Measurements from ENCODE around the gene AMACR.
A peak's percentile ranks its signal among the peaks of the same experiment; 100 is the strongest.

AMACR gene

GRCh38 chr5:34007621-34008600 lies at the start of gene AMACR:
Gene AMACR (minus strand): TSS chr5:34008050. CDS start chr5:34008019, 31 bp downstream.
- DNase-seq (ENCODE audit: low read depth in 1 of 2, low spot score in 1 of 2): peak; percentile 90 to 92
- TF ChIP-seq JUND (IDR thresholded peaks at IDR 0.05; ENCODE audit: low read depth): no peak
- in situ Hi-C loops (cut with HindIII; ENCODE audit: low pct_unique_long_range_greater_than_20kb, low sequenced_read_pairs): no loop called here

DNA sequence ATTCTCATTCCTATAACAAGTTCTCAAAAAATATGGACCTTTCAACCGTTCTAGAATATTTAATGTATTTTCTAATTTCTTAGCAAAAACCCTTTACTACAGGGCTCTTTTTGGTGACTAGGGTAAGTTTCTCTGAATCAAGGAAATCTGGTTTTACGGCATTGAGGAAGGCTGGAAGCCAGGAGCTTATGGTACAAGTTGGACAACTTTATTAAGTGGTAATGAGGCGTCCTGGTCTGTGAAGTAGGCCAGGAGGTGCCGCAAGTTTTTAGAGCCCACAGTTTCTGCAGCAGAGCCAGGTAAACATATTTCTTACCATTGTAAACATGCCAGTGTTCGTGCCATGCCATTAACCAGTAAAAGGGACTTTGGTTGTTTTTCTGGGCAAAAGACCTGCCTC lies 49.7 kb upstream of the AMACR start:
- TF ChIP-seq JUND (IDR thresholded peaks at IDR 0.05; ENCODE audit: low read depth): no peak
- DNase-seq (ENCODE audit: low read depth in 1 of 2, low spot score in 1 of 2): peak in 1 of 2 experiments; percentile 57
- in situ Hi-C loops (cut with HindIII; ENCODE audit: low pct_unique_long_range_greater_than_20kb, low sequenced_read_pairs): no loop called here

GRCh38 chr5:34057118-34057517 lies 49.3 kb upstream of the AMACR start:
- no peak for TF ChIP-seq JUND (IDR thresholded peaks at IDR 0.05; ENCODE audit: low read depth)
- in situ Hi-C loops (cut with HindIII; ENCODE audit: low pct_unique_long_range_greater_than_20kb, low sequenced_read_pairs): no loop called here
- no peak for DNase-seq (ENCODE audit: low read depth in 1 of 2, low spot score in 1 of 2)

DNA sequence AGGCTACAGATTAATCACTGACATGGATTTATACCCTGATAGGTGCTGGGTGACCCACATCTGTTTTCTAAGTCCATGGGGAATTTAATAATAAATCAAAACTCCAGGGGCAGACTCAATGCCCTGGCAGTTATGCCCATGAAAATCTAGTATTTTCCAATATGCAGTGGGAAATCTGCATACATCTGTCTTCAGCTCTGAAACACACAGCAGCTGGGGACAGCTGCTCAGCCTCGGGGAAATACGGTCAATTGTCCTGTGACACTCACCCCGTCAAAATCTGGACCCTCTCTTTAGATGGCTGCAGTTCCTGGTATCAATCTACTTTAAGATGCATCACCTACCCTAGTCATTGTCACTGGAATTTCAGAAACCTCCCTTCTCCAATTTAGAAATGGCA lies 47.8 kb upstream of the AMACR start:
- TF ChIP-seq JUND (IDR thresholded peaks at IDR 0.05; ENCODE audit: low read depth): no peak
- in situ Hi-C loops (cut with HindIII; ENCODE audit: low pct_unique_long_range_greater_than_20kb, low sequenced_read_pairs): no loop called here
- DNase-seq (ENCODE audit: low read depth in 1 of 2, low spot score in 1 of 2): no peak

GRCh38 chr5:34054400-34054729 lies 46.5 kb upstream of the AMACR start:
- TF ChIP-seq JUND (IDR thresholded peaks at IDR 0.05; ENCODE audit: low read depth): no peak
- DNase-seq (ENCODE audit: low read depth in 1 of 2, low spot score in 1 of 2): no peak
- in situ Hi-C loops (cut with HindIII; ENCODE audit: low pct_unique_long_range_greater_than_20kb, low sequenced_read_pairs): no loop called here

DNA sequence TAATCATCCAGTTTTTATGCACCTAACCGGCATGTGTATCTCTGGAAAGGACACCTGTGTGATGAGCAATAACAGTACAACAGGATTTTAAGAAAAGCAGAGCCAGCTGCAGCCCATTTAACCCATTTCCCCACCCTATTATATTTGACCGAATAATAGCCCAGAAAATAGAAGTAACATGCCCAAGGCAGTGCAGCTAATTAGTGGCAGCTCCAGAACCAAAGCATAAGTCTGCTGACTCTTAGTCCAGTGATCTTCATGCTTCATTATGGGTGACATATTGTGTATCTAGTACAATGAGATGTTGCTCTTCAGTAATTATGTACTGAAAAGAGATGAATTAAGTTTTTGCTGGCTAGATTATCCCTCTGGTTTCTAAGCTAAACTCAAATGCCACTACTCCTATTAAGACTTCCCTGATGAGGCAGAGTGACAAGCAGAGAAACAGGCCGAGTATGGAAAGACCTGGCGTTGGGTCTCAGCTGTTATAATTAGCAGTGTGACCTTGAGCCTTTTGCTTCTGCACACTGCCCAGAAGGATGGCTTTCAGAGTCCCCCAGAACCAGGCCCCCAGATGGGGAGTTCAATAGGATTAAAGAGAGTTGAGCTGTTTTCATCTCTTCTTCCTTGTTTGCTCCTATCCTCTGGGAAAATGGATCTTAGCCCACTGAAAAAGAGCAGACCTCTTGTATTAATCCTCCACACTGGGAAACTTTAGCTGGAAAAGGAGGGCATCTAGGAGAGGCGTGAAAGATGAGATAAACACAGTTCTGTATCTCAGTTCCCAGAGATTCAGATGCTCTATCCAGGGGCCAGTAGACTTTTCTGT lies 45.9 kb upstream of the AMACR start:
- no peak for TF ChIP-seq JUND (IDR thresholded peaks at IDR 0.05; ENCODE audit: low read depth)
- in situ Hi-C loops (cut with HindIII; ENCODE audit: low pct_unique_long_range_greater_than_20kb, low sequenced_read_pairs): no loop called here
- DNase-seq (ENCODE audit: low read depth in 1 of 2, low spot score in 1 of 2): no peak

DNA sequence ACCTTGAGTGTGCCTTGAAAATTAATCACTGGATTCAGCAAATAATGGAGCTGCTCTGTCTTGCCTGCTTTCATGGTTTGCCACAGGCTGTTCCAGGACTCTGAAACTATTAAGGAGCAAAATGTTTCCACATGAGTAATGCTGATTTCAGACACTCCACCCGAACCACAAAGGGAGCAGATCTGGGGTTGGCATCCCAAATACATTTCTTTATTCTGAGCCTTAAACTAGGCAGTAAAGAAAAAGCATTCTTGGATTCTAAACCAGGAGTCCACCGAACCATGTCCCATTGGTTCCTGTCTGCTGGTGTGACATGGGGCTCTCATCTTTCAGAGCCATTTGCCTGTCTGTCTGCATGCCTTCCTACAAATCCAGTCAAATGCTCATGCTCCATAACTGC lies 45.3 kb upstream of the AMACR start:
- in situ Hi-C loops (cut with HindIII; ENCODE audit: low pct_unique_long_range_greater_than_20kb, low sequenced_read_pairs): no loop called here
- DNase-seq (ENCODE audit: low read depth in 1 of 2, low spot score in 1 of 2): no peak
- no peak for TF ChIP-seq JUND (IDR thresholded peaks at IDR 0.05; ENCODE audit: low read depth)

- in situ Hi-C loops (cut with HindIII; ENCODE audit: low pct_unique_long_range_greater_than_20kb, low sequenced_read_pairs): no loop called here
- no peak for DNase-seq (ENCODE audit: low read depth in 1 of 2, low spot score in 1 of 2)
- no peak for TF ChIP-seq JUND (IDR thresholded peaks at IDR 0.05; ENCODE audit: low read depth)
These were observed 43.6 kb upstream of the AMACR start for GRCh38 chr5:34051374-34051980.

DNA sequence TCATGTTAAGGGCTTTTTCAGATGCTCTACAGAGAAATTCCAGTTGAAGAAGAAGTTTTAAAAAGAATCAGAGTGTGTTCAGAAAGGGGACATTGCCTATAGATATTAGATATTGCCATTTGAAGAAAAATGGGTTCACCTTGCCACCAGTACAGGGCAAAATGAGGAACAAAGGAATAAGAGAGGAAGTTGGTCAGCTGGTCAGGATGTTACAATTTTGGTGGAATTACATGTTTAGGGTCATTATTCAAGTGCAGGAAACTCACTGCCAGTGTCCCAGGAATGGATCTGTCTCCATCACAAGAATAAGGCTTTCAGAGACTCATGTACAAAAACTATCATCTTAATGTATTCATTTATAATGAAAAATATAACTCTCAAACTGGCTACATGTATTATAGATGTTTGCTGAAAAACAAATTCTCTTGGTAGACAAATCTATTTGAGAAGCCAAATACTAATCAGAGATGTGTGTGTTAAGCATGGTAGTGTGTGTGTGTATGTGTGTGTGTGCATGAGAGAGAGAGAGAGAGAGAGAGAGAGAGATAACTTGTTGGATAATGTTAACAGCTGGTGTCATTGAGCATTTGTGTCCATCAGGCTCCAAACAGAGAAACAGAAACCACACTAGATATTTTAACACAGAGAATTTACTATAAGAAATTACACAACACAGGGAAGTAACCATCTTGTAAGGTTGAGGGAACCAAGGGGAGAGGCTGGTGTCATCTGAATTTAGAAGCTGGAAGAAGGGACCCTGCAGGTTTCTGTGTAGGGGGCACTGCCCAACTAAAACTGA lies 40.1 kb upstream of the AMACR start:
- no peak for TF ChIP-seq JUND (IDR thresholded peaks at IDR 0.05; ENCODE audit: low read depth)
- in situ Hi-C loops (cut with HindIII; ENCODE audit: low pct_unique_long_range_greater_than_20kb, low sequenced_read_pairs): no loop called here
- no peak for DNase-seq (ENCODE audit: low read depth in 1 of 2, low spot score in 1 of 2)

DNA sequence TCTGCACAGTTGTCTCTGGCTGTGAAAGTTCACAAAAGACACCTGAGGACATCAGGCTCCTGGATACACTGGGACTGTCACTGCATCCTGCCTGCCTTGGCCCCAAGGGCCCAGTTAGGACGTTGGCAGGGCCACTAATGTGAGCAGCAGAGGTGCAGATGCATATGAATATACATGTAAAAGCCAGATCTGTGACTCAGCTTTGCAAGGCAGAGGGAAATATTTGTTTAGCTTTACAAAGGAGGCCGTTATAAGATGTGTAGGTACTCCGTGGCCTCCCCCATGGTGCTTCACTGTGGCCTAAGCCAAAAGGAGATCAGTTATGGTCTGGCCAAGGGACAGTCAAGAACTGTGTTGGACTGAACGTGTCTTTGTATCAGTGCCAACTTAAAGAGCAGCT lies 39.3 kb upstream of the AMACR start:
- no peak for TF ChIP-seq JUND (IDR thresholded peaks at IDR 0.05; ENCODE audit: low read depth)
- no peak for DNase-seq (ENCODE audit: low read depth in 1 of 2, low spot score in 1 of 2)
- in situ Hi-C loops (cut with HindIII; ENCODE audit: low pct_unique_long_range_greater_than_20kb, low sequenced_read_pairs): no loop called here

GRCh38 chr5:34045996-34046395 lies 38.1 kb upstream of the AMACR start:
- no peak for TF ChIP-seq JUND (IDR thresholded peaks at IDR 0.05; ENCODE audit: low read depth)
- DNase-seq (ENCODE audit: low read depth in 1 of 2, low spot score in 1 of 2): no peak
- in situ Hi-C loops (cut with HindIII; ENCODE audit: low pct_unique_long_range_greater_than_20kb, low sequenced_read_pairs): no loop called here

DNA sequence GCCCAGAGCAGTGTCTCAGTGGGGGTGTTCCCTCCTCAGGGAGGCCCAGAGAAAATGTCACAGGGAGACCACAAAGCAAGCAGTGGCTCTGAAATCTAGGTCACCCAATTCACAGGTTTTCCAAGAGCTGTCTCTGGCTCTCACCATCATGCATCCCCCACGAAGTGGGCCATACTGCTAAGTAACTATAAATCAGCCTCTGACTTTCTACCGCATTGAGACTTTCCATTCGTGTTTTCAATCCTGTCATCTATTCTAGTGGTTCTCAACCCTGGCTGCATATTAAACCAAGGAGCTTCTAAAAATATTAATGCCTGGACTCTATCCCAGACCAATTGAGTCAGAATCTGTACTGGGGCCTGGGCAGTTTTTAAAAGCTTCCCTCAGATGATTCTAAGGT lies 37.2 kb upstream of the AMACR start:
- no peak for TF ChIP-seq JUND (IDR thresholded peaks at IDR 0.05; ENCODE audit: low read depth)
- in situ Hi-C loops (cut with HindIII; ENCODE audit: low pct_unique_long_range_greater_than_20kb, low sequenced_read_pairs): no loop called here
- no peak for DNase-seq (ENCODE audit: low read depth in 1 of 2, low spot score in 1 of 2)
